ENCODE results near the gene NXT1.
A peak's percentile ranks its signal among the peaks of the same experiment; 100 is the strongest.
"Not testable (repeated sequence)": the region's sequence is repeated elsewhere in the genome, so short reads cannot be mapped to it uniquely, and the experiment has no call there.

NXT1 gene

DNA sequence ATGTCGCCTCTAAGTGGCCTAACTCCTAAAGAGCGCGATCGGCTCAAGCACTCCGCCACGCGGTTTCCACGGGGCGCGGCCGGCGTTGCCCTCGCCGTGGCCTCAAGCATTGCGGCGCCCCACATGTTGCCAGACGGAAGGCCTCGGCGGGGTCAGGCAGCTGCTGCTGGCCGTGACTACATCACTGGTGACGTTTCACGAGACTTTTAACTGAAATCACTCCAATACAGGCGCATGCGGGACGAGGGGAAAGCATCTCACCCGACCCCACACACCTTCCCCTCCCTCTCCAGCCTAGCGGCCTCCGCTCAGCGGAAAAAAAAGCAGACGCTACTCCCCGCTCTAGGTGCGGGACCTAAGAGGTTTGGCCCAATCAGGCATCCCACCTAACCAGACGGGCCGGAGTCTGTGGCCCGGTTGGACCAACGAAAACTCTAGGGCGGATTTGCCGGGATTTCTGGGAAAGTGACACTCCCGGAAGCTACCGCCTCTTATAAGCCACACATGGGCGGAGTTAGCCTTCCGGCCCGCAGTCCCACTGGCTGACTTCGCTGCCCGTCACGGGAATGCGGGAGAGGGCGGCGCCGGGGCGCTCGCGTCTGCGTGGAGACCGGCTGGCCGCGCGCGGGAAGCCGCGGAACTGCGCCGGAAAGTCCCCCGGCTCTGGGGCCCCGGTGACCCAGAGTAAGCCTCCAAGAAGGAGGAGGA lies at the start of gene NXT1:
Gene NXT1, plus strand, starts transcription at position 596 of the 708 bp plus-strand sequence. CDS start 3,251 bp downstream, outside the sequence.
- Histone ChIP-seq H3K36me3 (ENCODE audit: control insufficient read depth, insufficient read depth, low read length) (peaks cover 18% of the 10 kb centered on the region), H3K27me3 (ENCODE audit: control insufficient read depth, insufficient read depth, low read length) (no peaks in the 10 kb centered on the region), H3K4me3 (ENCODE audit: low read depth, low read length) (peak within 1 kb of the TSS; percentile 89), H3K9me3 (ENCODE audit: control insufficient read depth, insufficient read depth, low read depth, low read length) (no peaks in the 10 kb centered on the region), H3K9ac (ENCODE audit: low read length) (peak within 1 kb of the TSS; percentile 93), H3K27ac (ENCODE audit: low read depth, low read length) (peak within 1 kb of the TSS; percentile 89), H3K4me1 (ENCODE audit: control insufficient read depth, insufficient read depth, low read length) (peaks cover 18% of the 10 kb centered on the region)

DNA sequence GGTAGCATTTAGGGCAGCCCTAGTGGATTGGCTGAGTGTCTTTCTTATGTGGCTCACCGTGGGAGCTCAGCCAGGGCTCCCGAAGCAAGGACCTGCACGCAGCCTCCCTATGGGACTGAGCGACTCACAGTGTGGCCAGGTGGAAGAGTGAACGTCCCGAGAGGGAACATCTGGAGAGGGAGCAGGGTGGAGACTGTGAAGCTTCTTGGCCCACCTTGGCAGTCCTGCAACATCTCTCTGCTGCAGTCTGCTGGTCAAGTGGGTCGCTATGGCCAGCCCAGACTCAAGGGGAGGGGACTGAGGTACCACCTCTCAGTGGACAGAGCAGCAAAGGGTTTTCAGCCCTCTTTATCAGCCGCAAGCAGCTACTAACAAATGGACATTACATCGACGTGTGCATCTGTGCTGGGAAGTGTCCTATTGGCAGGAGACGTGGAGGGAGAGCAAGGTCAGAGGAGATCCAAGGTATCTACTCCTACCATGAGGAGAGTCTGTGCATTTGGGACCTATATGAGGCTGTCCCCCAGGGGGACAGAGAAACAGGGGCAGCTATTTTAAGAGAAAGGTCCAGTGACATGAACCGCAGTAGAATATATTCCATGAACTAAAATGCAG lies 49.0 kb upstream of the NXT1 start:
- Histone ChIP-seq H3K9ac (ENCODE audit: low read length) (no peak overlapping the region), H3K27me3 (ENCODE audit: control insufficient read depth, insufficient read depth, low read length) (no peaks in the 10 kb centered on the region), H3K9me3 (ENCODE audit: control insufficient read depth, insufficient read depth, low read depth, low read length) (0 out of 2 replicates have a peak, but pooled peaks cover 2% of the 10 kb centered on the region), H3K27ac (ENCODE audit: low read depth, low read length) (no peak overlapping the region), H3K4me1 (ENCODE audit: control insufficient read depth, insufficient read depth, low read length) (peaks cover 14% of the 10 kb centered on the region), H3K36me3 (ENCODE audit: control insufficient read depth, insufficient read depth, low read length) (no peaks in the 10 kb centered on the region), H3K4me3 (ENCODE audit: low read depth, low read length) (no peak overlapping the region)

DNA sequence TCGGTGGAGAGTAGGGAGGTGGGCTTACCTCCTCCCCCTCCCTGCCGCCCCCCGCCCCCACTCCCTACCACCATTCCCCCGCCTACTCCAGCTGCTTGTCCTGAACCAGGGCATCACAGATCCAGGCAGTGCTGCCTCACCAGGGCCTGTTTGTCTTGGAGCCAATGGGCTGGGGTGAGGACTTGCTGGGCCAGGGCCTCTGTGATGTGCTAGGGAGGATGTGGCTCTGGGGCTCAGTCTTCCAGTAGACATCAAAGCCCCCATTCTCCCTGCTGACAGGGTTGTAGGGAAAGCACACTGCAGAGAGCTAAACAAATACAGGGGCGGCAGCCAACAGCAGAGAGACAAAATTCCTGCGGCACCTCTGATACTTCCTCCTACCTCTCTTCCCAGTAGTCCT lies 48.2 kb upstream of the NXT1 start:
- Histone ChIP-seq H3K9ac (ENCODE audit: low read length) (no peak overlapping the region), H3K9me3 (ENCODE audit: control insufficient read depth, insufficient read depth, low read depth, low read length) (0 out of 2 replicates have a peak, but pooled peaks cover 2% of the 10 kb centered on the region), H3K4me1 (ENCODE audit: control insufficient read depth, insufficient read depth, low read length) (peaks cover 12% of the 10 kb centered on the region), H3K36me3 (ENCODE audit: control insufficient read depth, insufficient read depth, low read length) (no peaks in the 10 kb centered on the region), H3K27me3 (ENCODE audit: control insufficient read depth, insufficient read depth, low read length) (no peaks in the 10 kb centered on the region), H3K27ac (ENCODE audit: low read depth, low read length) (no peak overlapping the region), H3K4me3 (ENCODE audit: low read depth, low read length) (no peak overlapping the region)

DNA sequence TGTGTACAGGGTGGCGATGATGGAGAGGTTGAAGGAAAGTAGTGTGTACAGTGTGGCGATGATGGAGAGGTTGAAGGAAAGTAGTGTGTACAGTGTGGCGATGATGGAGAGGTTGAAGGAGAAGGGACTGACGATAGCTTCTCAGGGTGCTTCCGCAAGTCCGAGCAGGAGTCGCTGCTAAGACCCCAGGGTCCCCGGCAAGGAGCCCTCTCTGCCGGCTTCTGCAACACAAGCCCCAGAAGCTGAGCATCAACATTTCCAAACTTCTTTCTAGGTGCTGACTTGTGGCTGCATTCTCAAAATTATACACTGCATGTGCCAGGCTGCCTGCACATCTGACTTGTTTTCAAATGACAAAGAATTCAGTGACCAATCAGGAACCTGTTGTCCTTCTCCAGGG lies 47.8 kb upstream of the NXT1 start:
- Histone ChIP-seq H3K4me1 (ENCODE audit: control insufficient read depth, insufficient read depth, low read length) (peaks cover 8% of the 10 kb centered on the region), H3K27me3 (ENCODE audit: control insufficient read depth, insufficient read depth, low read length) (no peaks in the 10 kb centered on the region)

DNA sequence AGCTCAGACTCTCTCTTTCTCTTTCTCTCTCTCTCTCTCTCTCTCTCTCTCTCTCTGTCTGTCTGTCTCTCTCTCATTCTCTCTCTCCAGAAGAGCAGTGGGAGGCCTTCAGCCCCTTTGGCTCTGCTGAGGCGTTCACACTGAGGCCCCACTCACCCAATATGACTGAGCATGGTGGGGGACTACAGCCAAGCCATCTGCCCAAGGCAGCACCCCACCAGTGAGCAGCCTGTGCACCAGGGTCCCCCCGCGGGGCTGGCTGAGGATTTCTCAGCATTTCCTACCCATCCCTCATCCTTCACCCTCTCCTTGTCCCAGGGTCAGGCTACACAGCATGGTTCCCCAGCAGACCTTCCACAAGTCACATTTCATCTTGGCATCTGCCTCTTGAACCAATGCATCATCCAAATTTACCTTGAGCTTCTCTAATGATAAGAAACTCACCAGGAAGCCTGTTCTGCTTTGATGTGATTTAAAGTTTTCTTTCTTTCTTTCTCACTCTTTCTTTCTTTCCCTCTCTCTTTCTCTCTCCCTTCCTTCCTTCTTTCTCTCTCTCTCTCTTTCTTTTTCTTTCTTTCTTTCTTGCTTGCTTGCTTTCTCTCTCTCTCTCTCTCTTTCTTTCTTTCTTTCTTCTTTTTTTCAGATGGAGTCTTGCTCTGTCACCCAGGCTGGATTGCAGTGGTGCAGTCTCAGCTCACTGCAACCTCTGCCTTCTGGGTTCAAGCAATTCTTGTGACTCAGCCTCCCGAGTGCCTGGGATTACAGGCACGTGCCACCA lies 47.1 kb upstream of the NXT1 start:
- Histone ChIP-seq H3K27me3 (ENCODE audit: control insufficient read depth, insufficient read depth, low read length) (no peaks in the 10 kb centered on the region), H3K4me3 (ENCODE audit: low read depth, low read length) (no peak overlapping the region), H3K9me3 (ENCODE audit: control insufficient read depth, insufficient read depth, low read depth, low read length) (0 out of 2 replicates have a peak, but pooled peaks cover 2% of the 10 kb centered on the region), H3K4me1 (ENCODE audit: control insufficient read depth, insufficient read depth, low read length) (peaks cover under 1% of the 10 kb centered on the region), H3K9ac (ENCODE audit: low read length) (no peak overlapping the region), H3K27ac (ENCODE audit: low read depth, low read length) (no peak overlapping the region), H3K36me3 (ENCODE audit: control insufficient read depth, insufficient read depth, low read length) (no peaks in the 10 kb centered on the region)

More for the DNA sequence above, 47.8 kb upstream of the NXT1 start:
- H3K9ac ChIP-seq (ENCODE audit: low read length) = no peak overlapping the region
- 0 out of 2 replicates have a peak, but pooled peaks cover 2% of the 10 kb centered on the region for H3K9me3 ChIP-seq (ENCODE audit: control insufficient read depth, insufficient read depth, low read depth, low read length)
- no peaks in the 10 kb centered on the region for H3K36me3 ChIP-seq (ENCODE audit: control insufficient read depth, insufficient read depth, low read length)
- H3K4me3 ChIP-seq (ENCODE audit: low read depth, low read length) = no peak overlapping the region
- H3K27ac ChIP-seq (ENCODE audit: low read depth, low read length) = no peak overlapping the region

DNA sequence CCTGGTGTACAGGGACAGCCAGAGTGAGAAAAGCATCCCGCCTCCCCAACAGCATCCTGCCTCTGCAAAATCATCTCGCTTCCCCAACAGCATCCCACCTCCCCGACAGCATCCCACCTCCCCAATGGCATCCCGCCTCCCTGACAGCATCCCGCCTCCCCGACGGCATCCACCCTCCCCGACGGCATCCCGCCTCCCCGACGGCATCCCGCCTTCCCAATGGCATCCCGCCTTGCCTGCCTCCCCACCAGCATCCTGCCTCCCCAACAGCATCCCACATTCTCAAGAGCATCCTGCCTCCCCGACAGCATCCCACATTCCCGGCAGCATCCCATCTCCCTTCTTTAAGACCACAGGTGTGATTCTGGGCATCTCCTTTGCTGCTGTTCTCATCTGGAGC lies 46.0 kb upstream of the NXT1 start:
- no peak overlapping the region for H3K9ac ChIP-seq (ENCODE audit: low read length)
- H3K4me3 ChIP-seq (ENCODE audit: low read depth, low read length) = no peak overlapping the region
- H3K27me3 ChIP-seq (ENCODE audit: control insufficient read depth, insufficient read depth, low read length) = no peaks in the 10 kb centered on the region
- H3K27ac ChIP-seq (ENCODE audit: low read depth, low read length) = no peak overlapping the region
- H3K4me1 ChIP-seq (ENCODE audit: control insufficient read depth, insufficient read depth, low read length) = no peaks in the 10 kb centered on the region
- no peaks in the 10 kb centered on the region for H3K36me3 ChIP-seq (ENCODE audit: control insufficient read depth, insufficient read depth, low read length)
- H3K9me3 ChIP-seq (ENCODE audit: control insufficient read depth, insufficient read depth, low read depth, low read length) = no peaks in the 10 kb centered on the region

DNA sequence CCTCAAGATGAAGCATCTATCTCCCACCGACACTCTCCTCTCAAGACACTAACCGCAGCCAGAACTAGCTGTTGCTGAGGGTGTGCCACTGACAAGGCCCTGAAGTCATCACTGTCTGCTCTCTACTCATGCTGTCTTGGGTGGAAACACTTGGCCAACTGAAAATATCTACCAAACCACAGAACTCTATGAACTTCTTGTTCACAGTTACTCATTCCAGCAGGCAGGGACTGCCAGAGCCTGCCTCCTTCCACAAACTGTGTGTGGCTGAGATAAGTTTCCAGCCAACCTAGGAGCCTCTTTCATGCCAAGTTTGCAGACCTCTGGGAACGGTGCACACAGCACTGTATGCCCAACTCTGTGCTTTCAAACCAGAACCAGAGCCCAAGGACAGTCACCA lies 45.5 kb upstream of the NXT1 start:
- Histone ChIP-seq H3K4me1 (ENCODE audit: control insufficient read depth, insufficient read depth, low read length) (no peaks in the 10 kb centered on the region), H3K4me3 (ENCODE audit: low read depth, low read length) (no peak overlapping the region), H3K27me3 (ENCODE audit: control insufficient read depth, insufficient read depth, low read length) (no peaks in the 10 kb centered on the region), H3K9me3 (ENCODE audit: control insufficient read depth, insufficient read depth, low read depth, low read length) (no peaks in the 10 kb centered on the region), H3K36me3 (ENCODE audit: control insufficient read depth, insufficient read depth, low read length) (no peaks in the 10 kb centered on the region), H3K9ac (ENCODE audit: low read length) (no peak overlapping the region), H3K27ac (ENCODE audit: low read depth, low read length) (no peak overlapping the region)

DNA sequence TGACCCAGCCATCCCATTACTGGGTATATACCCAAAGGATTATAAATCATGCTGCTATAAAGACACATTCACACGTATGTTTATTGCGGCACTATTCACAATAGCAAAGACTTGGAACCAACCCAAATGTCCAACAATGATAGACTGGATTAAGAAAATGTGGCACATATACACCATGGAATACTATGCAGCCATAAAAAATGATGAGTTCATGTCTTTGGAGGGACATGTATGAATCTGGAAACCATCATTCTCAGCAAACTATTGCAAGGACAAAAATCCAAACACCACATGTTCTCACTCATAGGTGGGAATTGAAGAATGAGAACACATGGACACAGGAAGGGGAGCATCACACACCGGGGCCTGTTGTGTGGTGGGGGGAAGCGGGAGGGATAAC lies 43.2 kb upstream of the NXT1 start:
- H3K9ac ChIP-seq (ENCODE audit: low read length); H3K27ac ChIP-seq (ENCODE audit: low read depth, low read length); H3K27me3 ChIP-seq (ENCODE audit: control insufficient read depth, insufficient read depth, low read length); H3K4me1 ChIP-seq (ENCODE audit: control insufficient read depth, insufficient read depth, low read length); H3K4me3 ChIP-seq (ENCODE audit: low read depth, low read length); H3K9me3 ChIP-seq (ENCODE audit: control insufficient read depth, insufficient read depth, low read depth, low read length); H3K36me3 ChIP-seq (ENCODE audit: control insufficient read depth, insufficient read depth, low read length): not testable (repeated sequence)

DNA sequence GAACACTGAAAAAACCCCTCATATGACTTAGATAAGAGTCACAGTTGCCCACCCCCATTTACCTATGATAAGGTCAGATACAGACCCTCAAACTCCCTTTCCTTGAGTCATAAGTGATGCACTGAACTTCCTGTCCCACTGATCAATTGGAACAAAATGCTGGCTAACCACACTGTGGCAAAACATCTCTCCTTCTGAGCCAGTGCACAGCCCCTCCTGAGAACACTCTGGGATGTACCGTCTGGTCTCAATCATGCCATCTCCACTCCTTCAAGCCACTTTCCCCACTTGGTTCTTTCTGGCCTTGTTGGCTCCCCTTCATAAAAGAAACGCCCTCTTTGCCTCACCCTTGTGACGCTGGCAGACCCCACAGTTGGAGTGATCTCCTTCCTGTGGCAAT lies 42.6 kb upstream of the NXT1 start:
- Histone ChIP-seq H3K4me3 (ENCODE audit: low read depth, low read length) (no peak overlapping the region), H3K36me3 (ENCODE audit: control insufficient read depth, insufficient read depth, low read length) (no peaks in the 10 kb centered on the region), H3K27ac (ENCODE audit: low read depth, low read length) (no peak overlapping the region), H3K4me1 (ENCODE audit: control insufficient read depth, insufficient read depth, low read length) (no peaks in the 10 kb centered on the region), H3K27me3 (ENCODE audit: control insufficient read depth, insufficient read depth, low read length) (no peaks in the 10 kb centered on the region), H3K9me3 (ENCODE audit: control insufficient read depth, insufficient read depth, low read depth, low read length) (no peaks in the 10 kb centered on the region), H3K9ac (ENCODE audit: low read length) (no peak overlapping the region)

DNA sequence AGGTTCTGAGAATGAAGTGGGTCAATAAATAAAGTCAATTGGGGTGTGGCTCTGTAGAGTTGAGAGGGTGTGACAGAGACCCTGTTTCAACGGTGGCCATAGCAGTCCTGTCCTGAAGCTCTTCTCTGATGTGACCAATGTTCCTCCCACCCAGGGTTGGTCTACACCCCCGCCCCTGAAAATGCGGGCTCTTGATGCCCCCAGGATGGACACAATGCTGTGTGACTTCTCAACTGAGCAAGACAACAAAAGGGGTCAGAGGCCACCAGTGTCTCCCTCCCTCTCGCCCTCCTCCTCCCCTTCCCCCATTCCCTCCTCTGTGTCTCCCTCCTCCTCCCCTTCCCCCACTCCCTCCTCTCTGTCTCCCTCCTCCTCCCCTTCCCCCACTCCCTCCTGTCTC lies 41.7 kb upstream of the NXT1 start:
- Histone ChIP-seq H3K27ac (ENCODE audit: low read depth, low read length) (no peak overlapping the region), H3K36me3 (ENCODE audit: control insufficient read depth, insufficient read depth, low read length) (no peaks in the 10 kb centered on the region), H3K27me3 (ENCODE audit: control insufficient read depth, insufficient read depth, low read length) (no peaks in the 10 kb centered on the region), H3K4me1 (ENCODE audit: control insufficient read depth, insufficient read depth, low read length) (no peaks in the 10 kb centered on the region), H3K9ac (ENCODE audit: low read length) (no peak overlapping the region), H3K4me3 (ENCODE audit: low read depth, low read length) (no peak overlapping the region), H3K9me3 (ENCODE audit: control insufficient read depth, insufficient read depth, low read depth, low read length) (no peaks in the 10 kb centered on the region)

DNA sequence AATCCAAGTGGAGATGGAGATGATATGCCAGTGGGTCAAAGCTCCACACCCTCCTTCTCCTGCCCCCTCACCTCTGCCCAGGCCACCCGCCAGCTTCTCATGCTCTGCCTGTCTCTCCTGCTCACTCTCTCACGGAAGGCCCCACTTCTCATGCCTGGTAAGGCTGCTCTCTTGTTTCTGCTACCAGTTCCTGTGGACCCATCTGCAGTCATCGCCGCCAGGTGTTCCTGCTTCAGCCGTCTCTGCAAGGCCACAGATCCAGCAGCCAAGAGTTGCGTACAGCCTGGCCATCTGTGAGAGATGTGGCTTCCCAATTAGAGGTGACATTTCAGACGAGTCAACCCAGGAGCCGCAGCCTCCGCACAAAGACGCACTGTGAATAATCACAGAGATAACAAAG lies 40.8 kb upstream of the NXT1 start:
- Histone ChIP-seq H3K9ac (ENCODE audit: low read length) (no peak overlapping the region), H3K36me3 (ENCODE audit: control insufficient read depth, insufficient read depth, low read length) (no peaks in the 10 kb centered on the region), H3K27ac (ENCODE audit: low read depth, low read length) (no peak overlapping the region), H3K4me3 (ENCODE audit: low read depth, low read length) (no peak overlapping the region), H3K27me3 (ENCODE audit: control insufficient read depth, insufficient read depth, low read length) (no peaks in the 10 kb centered on the region), H3K4me1 (ENCODE audit: control insufficient read depth, insufficient read depth, low read length) (no peaks in the 10 kb centered on the region), H3K9me3 (ENCODE audit: control insufficient read depth, insufficient read depth, low read depth, low read length) (no peaks in the 10 kb centered on the region)
